ENCODE measurements around the gene DSTN. TPM values are rescaled to one million over a fixed set of nuclear protein-coding genes. Genes with fewer than 3 reads are reported as not detected.

The DSTN gene
- total RNA-seq, 1 donor from 2014 or later: 258 TPM

DNA sequence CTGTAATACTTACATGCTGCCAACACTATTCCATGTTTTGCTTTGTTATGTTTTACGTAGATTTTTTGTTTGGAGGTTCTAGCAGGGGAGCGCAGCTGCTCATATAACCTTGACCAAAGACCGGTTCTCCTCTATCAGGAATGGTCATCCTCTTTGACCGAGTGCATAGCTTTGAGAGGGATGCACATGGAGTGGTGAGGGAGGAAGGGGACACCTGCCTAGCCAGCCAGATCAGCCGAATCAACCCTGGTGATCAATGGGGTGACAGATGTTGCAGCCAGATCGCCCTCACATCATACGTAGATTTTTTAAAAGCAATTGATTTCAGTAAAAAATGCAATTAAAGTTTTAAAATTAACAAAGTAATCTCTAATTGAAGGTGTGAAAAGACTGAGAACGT lies 6.3 kb downstream of the DSTN start:
- DNase-seq (ENCODE audit: low spot score in 2 of 2) (no peak), FAIRE-seq (no peak)

- FAIRE-seq (no peak), DNase-seq (ENCODE audit: low spot score in 2 of 2) (no peak)
Observed at GRCh38 chr20:17579369-17580039, 9.6 kb downstream of the DSTN start.

DNA sequence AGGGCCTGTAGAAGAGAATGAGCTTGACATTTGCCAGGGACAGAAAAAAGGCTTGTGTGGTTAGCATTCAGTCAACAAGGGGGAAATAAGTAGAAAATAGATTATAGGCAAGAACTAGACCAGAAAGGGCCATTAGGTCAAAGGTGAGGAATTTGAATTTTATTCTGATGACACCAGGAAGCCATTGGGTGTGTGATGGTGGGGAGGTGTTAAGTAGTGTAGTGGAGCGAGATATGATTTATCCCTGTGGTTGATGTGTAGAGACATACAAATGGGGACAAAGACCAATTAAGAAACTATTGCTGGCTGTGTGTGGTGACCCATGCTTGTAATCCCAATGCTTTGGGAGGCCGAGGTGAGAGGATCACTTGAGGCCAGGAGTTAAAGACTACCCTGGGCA lies 11.0 kb downstream of the DSTN start:
- FAIRE-seq (no peak), DNase-seq (ENCODE audit: low spot score in 2 of 2) (no peak)

GRCh38 chr20:17583126-17583525 lies 13.3 kb downstream of the DSTN start:
- FAIRE-seq (no peak), DNase-seq (ENCODE audit: low spot score in 2 of 2) (no peak)

- no peak for DNase-seq (ENCODE audit: low spot score in 2 of 2)
- FAIRE-seq: no peak
Observed at GRCh38 chr20:17584689-17585088, 14.8 kb downstream of the DSTN start.

- DNase-seq (ENCODE audit: low spot score in 2 of 2) (no peak), FAIRE-seq (no peak)
Observed at GRCh38 chr20:17586250-17586649, 16.4 kb downstream of the DSTN start.

DNA sequence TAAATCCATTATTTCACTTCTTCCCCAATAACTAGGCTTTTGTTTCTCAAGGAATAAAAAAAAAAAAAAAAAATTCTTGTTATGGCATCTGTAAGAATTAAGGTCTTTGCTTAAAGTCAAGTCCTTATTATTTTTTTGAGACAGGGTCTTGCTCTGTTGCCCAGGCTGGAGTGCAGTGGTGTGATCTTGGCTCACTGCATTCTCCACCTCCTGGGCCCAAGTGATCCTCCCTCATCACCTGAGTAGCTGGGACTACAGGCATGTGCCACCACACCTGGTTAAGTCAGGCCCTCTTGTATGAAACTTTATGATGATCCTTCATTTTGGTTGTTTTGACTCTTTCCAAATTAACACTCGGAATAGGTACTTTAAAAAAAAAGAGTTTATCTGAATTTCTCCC lies 17.3 kb downstream of the DSTN start:
- DNase-seq (ENCODE audit: low spot score in 2 of 2) (no peak), FAIRE-seq (no peak)

DNA sequence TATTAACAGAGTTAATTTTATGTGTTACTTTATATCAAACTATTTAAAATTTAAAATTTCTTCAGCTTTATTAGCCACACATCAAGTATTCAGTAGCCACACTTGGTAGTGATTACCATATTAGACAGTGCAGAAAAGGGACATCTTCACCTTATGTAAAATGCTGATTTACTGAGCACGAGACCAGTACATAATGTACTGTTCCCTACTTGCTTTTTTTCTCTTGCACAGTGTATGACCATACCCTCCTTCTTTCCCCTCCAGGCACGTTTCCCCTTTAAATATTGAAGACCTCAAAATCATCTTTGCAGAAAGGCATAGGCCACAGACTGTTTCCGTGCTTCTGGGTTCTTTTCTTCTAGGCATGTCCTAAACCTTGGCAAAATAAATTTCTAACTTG lies 17.9 kb downstream of the DSTN start:
- DNase-seq (ENCODE audit: low spot score in 2 of 2) (no peak), FAIRE-seq (no peak)

GRCh38 chr20:17589161-17589834 lies 19.4 kb downstream of the DSTN start:
- DNase-seq (ENCODE audit: low spot score in 2 of 2) (no peak), FAIRE-seq (no peak)

DNA sequence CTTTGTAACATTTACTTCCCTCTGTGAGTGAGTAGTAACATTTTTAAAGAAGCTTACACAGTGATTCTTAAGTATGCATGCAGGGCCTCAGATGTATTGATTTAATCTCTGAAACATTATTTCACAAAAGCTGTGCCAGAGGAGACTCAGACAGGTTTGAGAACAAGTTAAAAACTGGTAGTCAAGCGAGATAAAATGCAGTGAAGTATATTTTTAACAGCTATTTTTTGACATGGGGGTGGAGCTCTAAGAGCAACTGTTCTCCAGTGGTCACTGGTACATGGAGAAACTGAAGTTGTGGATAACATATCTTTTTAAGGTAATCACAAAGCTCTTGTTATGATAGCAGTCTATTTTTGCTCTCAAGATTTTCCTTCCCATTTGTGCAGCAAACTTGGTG lies 20.4 kb downstream of the DSTN start:
- FAIRE-seq (no peak), DNase-seq (ENCODE audit: low spot score in 2 of 2) (no peak)

GRCh38 chr20:17593902-17594301 lies 24.0 kb downstream of the DSTN start:
- no peak for FAIRE-seq
- DNase-seq (ENCODE audit: low spot score in 2 of 2): no peak

- no peak for FAIRE-seq
- DNase-seq (ENCODE audit: low spot score in 2 of 2): no peak
Observed at GRCh38 chr20:17594443-17594842, 24.6 kb downstream of the DSTN start.

DNA sequence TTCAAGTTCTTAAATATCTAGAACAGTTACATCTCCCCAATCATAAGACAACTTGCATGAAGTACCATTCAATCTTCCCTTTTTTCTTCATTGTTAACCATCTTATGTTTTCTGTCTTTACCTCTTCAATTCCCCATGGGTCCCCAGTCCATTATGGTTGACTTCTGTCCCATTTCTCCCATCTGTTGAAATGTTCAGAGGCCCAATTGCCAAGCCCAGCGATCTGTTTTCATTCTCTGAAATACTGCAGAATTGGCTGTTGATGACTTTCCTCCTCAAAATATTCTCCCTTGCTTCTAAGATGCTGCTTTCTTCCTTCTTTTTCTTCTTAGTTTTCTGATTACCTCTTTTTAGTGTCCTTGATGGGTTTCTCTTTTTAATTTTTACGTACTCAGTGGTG lies 26.0 kb downstream of the DSTN start:
- FAIRE-seq: no peak
- DNase-seq (ENCODE audit: low spot score in 2 of 2): no peak

DNA sequence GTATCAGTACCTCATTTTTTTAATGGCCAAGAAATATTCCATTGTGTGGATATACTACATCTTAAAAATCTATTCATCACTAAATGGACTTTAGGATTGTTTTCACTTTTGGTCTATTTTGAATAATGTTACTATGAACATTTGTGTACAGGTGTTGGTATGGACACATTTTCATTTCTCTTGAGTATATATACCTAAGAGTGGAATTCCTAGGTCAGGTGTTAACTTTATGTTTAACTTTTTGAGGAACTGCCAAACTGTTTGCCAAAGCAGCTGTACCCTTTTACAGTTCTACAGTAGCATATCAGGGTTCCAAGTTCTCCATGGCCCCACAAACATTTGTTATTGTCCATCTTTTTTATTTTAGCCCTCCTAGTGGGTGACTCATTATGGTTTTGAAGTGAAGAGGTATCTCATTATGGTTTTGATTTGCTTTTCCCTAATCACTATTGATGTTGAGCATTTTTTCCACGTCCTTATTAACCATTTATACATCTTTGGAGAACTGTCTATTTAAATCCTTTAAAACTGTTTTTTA lies 28.2 kb downstream of the DSTN start:
- FAIRE-seq (no peak), DNase-seq (ENCODE audit: low spot score in 2 of 2) (no peak)

- DNase-seq (ENCODE audit: low spot score in 2 of 2): no peak
- no peak for FAIRE-seq
Observed at GRCh38 chr20:17601957-17602356, 32.1 kb downstream of the DSTN start.

DNA sequence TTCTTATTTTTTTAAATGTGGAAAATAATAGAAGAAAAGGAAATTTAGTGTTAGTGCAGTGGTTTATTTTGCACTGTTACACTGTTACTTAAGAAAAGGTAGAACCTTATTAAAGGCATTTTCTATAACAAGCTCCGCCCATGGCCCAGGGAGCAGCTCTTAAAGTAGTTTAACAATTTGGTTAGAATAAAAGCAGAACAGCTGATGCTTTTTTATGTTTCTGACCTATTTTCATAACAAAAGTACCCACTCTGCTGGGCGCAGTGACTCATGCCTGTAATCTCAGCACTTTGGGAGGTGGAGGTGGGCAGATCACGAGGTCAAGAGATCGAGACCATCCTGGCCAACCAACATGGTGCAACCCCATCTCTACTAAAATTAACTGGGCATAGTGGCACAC lies 32.6 kb downstream of the DSTN start:
- FAIRE-seq: no peak
- no peak for DNase-seq (ENCODE audit: low spot score in 2 of 2)

DNA sequence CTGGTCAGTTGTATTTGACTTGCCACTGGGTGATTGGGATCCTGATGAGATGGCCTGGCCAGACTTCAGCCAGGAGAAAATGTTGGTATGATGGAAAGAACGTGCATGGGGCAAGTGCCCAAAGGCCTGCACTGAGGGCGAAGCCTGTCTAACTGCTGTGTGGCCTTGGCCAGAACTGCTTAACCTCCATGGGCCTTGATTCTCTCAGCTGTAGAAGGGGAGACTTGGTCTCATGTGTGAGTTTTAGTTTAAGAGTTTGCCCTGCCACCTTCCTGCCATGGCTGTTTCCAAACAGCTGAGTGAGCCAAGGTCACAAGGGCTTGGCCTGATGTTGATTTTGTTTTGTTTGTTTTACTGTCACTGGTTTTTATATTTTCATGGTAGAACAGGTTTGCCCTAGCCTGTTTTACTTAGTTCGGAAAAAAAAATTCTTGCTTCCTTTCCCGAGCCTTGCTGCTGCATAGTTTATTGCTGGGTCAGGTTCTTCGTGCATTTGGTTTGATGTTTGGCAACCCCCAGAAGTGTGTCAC lies 35.3 kb downstream of the DSTN start:
- FAIRE-seq: no peak
- DNase-seq (ENCODE audit: low spot score in 2 of 2): no peak

DNA sequence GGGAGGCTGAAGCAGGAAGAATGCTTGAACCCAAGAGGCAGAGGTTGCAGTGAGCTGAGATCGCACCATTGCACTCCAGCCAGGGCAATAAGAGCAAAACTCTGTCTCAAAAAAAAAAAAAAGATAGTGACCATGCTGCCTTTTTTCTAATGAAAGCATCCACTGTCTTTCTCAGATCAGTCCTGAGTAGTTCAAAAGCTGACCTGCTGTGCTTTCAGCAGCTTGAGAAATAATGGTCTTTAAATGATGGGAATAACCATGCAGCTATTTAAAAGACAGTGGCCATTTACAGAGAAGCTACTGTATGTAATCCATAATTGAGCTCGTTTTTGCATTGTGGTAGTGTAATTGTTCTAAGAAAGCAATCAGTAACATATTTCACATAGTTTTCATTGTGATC lies 36.1 kb downstream of the DSTN start:
- no peak for DNase-seq (ENCODE audit: low spot score in 2 of 2)
- FAIRE-seq: no peak

DNA sequence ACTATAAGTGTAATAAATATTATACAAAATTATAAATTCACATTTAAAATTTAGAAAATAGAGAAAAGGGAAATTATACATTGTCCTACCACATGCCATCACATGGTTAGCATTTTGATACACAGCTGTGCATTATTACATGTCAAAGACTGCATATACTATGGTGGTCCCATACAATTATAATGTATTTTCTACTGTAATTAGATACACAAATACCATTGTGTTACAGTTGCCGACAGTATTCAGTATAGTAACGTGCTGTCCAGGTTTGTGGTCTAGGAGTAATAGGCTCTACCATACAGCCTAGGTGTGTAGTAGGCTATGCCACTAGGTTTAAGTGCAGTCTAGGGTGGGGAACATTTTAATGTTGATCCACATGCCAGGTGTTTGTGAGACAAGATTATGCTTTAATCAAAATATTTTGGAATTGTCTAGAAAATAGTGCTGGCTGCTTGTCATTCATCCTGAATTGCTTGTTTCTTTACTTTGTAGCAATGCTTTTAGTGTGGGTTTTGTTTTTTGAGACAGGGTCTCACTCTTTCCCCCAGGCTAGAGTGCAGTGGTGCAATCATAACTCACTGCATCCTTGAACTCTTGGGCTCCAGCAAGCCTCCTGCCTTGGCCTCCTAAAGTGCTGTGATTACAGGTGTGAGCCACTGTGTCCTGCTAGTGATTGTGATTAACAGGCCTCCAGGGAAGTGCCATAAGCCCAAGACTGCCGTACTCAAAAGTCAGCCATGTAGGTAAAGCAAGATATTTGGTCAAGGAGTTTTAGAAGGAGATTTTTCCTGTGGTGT lies 39.0 kb downstream of the DSTN start:
- DNase-seq (ENCODE audit: low spot score in 2 of 2): no peak
- no peak for FAIRE-seq

DNA sequence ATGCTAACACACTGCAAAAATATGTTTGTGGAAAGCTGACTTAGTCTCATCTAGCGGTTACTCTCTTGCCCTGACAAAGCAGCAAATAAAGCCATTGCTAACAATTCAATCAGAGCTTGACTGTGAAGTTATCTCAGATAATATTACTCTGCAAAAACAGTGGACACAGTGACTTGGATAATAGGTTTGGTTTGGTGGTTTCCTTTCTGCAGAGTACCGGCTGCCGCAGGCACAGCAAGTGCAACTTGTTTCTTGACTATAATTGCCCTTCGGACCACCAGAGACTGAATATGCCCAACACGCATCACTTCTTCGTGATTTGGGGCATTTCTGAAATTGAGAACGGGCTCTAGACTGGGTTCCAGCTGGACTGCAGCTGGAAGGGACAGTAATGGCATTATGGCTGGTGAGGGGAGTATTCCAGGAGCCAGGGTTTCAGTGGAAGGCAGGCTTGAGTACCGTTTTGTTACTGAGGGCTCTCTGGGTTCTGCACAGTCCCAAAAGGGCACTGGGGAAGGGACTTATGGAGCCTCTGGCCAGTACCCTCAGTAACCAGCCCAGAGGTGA lies 40.0 kb downstream of the DSTN start:
- DNase-seq (ENCODE audit: low spot score in 2 of 2) (no peak), FAIRE-seq (no peak)
